Stimulated activated CD4-positive, alpha-beta T cell treated with anti-CD3 and anti-CD28 coated beads, TNF-alpha, amount 100 ng/mL, for 24 hours (primary cell): ENCODE results near the gene OR10AD1.

Experiments
- DNase-seq, 3 experiments: peaks; one replicate each; pipeline ENCODE4 v3.0.0-alpha.2; 2020; ENCODE audit warnings: low read depth in 3 of 3

Gene OR10AD1

GRCh38 chr12:48191096-48191495 is 12.0 kb downstream of the OR10AD1 start:
- no peak for DNase-seq

- DNase-seq = peak in 2 of 3 experiments; percentile 60 to 62
These were observed 13.6 kb downstream of the OR10AD1 start for GRCh38 chr12:48189331-48190125.

DNA sequence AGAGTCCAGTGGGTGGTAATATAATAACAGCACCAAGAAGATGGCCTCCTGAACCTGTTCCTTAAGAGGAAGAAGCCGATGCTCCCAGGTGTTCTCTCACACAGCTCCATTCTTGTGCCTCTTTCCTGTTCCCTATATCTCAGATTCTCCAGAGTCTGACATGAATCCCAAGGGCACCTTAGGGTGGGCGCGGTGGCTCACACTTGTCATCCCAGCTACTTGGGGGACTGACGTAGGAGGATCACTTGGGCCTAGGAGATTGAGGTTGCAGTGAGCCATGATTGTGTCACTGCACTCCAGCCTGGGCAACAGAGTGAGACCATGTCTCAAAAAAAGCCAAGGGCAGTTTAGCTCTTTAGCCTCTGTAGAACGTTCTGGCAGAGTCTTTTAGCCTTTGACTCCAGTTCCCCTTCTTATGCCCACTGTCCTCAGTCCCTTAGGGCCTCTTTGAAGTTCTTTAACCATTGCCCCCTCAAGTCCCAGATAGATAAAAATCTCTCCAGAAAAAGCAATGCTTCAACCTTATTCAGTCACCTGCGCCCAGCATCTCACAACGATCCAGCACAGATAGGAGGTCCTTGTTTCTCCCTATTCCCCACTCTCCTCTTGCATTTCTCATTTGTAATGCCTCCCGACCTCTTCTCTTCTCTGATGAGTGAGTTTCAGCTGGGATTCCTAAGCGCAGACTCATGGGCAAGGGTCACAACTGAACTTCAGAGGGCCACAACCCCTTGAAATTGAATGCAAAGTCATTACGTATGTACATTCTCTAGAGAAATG is 15.0 kb downstream of the OR10AD1 start:
- DNase-seq = no peak

GRCh38 chr12:48185181-48185919 is 17.7 kb downstream of the OR10AD1 start:
- DNase-seq = no peak

DNA sequence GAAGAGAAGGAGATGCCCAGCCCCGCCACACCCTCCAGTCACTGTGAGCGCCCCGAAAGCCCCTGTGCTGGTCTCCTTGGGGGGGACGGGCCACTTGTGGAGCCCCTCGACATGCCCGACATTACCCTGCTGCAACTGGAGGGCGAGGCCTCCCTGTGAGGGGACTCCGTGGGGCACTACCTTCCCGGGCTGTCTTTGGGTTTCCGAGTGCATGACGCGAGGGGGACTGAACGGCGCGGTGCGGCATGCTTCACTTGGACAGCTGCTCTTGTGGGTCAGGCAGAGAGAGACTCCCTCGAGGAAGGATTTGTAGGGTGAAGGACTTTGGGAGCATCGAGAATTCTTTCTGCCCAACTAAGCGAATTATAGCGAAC is 18.6 kb downstream of the OR10AD1 start:
- DNase-seq = no peak

DNA sequence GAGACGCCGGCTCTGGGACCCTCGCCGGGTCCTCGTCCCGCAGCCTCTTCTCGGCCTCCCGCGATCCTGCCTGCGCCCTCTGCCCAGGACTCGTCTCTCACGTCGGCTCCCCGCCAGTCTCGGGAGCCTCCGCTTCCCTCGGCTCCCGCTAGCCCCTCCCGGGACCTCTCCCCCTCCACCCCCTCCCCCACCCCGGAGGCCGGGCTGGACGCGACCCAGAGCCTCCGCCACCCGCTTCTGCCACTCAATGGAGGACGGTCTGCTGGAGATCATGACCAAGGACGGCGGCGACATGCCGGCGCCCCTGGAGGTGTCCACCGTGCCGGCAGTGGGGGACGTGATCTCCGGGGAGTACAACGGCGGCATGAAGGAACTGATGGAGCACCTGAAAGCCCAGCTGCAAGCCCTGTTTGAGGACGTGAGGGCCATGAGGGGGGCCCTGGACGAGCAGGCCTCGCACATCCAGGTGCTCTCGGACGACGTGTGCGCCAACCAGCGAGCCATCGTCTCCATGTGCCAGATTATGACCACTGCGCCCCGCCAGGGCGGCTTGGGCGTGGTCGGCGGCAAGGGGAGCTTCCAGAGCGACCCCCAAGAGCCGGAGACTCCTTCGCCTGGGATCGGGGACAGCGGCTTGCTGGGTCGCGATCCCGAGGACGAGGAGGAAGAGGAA is 19.1 kb downstream of the OR10AD1 start:
- DNase-seq = no peak

GRCh38 chr12:48183091-48183875 is 19.8 kb downstream of the OR10AD1 start, which contains the start of gene CCDC184:
Gene CCDC184 (plus strand): TSS chr12:48183644. CDS start chr12:48184123, 479 bp downstream.
- DNase-seq = peak; percentile 51 to 59 (median 55)

DNA sequence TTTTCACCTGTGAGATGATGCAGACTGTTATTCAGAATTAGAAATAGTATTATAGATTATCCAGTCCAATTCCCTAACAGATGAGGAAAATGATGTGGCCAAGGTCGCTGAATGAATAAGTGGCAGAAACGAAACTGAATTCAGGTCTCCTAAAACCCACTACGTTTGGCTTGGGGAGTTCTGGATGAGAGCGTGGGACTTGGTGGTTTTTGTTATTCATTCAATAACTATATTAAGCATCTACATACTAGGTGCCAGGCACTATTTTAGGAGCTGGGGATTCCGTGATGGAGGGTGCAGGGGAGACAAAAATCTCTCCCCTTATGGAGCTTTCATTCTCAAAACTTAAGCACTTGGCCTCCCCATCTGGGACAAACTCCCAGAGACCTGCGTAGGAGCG is 20.5 kb downstream of the OR10AD1 start:
- no peak for DNase-seq

- no peak for DNase-seq
These were observed 22.1 kb downstream of the OR10AD1 start for GRCh38 chr12:48180857-48181495.

- DNase-seq = no peak
These were observed 22.7 kb downstream of the OR10AD1 start for GRCh38 chr12:48180424-48180823.

DNA sequence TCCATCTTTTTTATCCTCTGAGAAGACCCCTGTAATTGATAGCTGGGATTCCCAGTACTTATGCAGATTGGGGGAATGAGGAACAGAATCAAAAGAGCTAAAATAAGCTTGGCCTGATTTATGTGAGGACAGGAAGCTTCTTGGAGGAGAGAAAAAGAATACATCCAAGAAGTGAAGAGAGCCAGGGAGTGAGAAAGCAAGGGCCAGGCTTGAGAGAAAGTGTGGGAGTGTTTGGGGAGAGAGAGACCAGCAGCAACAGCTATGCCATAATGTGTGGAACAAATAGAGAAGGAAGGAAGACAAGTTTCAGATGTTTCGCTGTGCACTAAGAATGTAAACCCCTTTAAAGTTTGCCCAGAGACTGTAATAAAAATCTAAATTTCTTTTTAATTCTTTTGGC is 23.6 kb downstream of the OR10AD1 start:
- no peak for DNase-seq

GRCh38 chr12:48177982-48178381 is 25.1 kb downstream of the OR10AD1 start:
- DNase-seq = no peak

DNA sequence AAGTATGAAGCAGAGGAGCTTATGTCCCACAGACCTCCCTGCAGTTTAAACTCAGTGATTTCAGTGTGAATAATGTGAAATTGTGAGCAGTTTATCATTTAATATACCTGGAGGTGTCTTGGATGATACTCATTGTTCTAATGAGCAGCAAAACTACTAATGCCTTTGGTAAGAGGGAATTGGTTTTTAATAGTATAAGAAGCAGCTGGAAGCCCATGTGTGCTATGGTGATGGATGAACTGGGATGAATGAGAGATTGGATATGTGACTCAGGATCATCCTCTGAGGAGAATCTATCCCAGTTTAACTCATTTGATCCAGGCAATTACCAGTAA is 26.7 kb downstream of the OR10AD1 start:
- no peak for DNase-seq

- DNase-seq = no peak
These were observed 27.3 kb downstream of the OR10AD1 start for GRCh38 chr12:48175613-48176416.

- DNase-seq = no peak
These were observed 34.1 kb downstream of the OR10AD1 start for GRCh38 chr12:48169011-48169410.

DNA sequence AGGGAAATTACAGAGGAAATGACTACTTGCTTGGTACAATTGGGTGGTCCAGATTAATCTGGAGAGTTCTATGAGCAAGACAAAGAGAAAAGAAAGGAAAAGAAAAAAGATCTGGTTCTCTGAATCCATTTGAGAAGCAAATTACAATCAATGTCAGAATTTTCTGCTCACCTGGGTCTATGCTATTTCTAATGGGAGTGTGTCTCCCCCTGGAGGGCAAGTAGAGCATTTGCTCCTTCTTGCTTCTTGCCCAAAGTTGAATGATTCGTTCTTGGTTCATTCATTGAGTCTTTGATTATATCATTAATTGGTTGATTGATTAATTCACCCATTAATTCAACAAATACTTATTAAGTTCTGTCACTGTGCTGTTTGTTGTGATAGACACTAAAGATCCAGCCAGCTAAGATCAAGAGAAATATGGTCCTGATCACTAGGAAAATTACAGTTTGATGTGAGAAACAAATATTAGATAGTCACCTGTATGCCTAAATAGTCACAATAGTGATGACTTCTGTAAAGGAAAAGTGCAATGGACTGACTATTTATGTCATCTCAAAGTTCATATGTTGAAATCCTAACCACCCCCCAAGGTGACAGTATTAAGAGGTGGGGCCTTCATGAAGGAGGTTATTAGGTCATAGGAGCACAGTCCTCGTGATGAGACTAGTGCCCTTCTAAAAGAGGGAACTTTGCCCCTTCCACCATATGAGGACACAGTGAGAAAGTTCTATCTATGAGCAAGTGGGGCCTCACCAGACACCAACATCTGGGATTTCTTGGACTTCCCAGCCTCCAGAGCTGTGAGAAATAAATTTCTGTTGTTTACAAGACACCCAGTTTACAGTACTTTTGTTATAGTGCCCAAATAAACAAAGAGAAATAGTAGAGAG is 37.8 kb downstream of the OR10AD1 start:
- DNase-seq = peak in 1 of 3 experiments; percentile 46

DNA sequence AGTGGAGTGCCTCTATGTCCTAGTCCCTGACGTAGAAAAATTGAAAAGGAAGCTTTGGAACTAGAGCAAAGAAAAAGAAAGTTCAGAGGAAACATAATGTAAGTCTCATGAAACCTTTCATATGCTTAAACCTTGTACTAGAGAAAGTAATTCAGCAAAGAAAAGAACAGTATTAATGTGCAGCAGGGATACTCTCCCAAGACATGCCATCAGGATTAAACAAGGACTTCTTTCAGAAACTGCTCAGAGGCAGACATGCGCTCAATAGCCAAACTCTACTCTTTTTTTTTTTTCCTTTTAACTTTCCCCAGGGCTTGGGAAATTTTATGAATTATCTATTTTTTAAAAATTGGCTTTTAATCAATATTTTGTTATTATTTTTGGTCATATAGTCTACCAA is 38.6 kb downstream of the OR10AD1 start:
- no peak for DNase-seq

DNA sequence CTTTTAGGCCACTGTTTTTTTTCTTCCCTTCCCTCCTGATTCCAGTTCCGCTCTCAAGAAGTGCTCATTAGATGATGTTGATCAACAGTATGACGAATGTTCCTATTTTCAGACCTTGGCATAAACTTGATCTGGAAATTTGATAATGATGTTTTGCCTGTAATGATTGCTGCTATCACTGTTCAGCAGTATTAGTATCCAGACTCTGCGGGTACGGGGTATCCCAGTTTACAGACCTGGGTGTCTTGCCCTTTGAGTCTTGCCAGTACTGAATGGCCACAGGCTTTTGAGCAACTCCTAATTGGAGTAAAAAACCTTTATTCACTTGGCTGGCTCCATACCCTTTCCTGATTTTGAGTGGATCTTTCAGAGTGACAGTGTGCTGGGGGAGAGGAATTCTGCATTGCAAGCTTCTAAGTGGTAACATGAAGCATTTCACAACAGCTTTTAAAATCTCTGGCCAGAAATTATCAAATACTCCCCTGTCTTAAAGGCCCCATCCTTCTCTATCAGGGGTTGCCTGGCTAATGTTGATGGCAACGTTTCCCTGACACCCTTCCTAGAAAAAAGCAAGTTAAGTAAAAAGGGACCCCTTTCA is 39.8 kb downstream of the OR10AD1 start:
- DNase-seq = no peak
